CD4-positive, alpha-beta T cell treated with Interleukin-2 at 100 ng/mL for 4 hours (primary cell): ENCODE results near the gene SLC7A4.

Source experiments
- DNase-seq: peaks from one replicate; pipeline ENCODE4 v3.0.0-alpha.2; 2020; ENCODE audit warnings: low spot score

Gene SLC7A4

GRCh38 chr22:20997536-20998257 is 34.7 kb downstream of the SLC7A4 start:
- no peak for DNase-seq

- no peak for DNase-seq
Observed at GRCh38 chr22:20996598-20997535, 35.5 kb downstream of the SLC7A4 start.

GRCh38 chr22:20996031-20996410 is 36.3 kb downstream of the SLC7A4 start:
- DNase-seq = no peak

GRCh38 chr22:20995329-20996030 is 36.9 kb downstream of the SLC7A4 start:
- DNase-seq = no peak

- DNase-seq = no peak
Observed at GRCh38 chr22:20994902-20995241, 37.5 kb downstream of the SLC7A4 start.

GRCh38 chr22:20994128-20994901 is 38.0 kb downstream of the SLC7A4 start:
- DNase-seq = no peak

GRCh38 chr22:20993304-20994127 is 38.8 kb downstream of the SLC7A4 start:
- no peak for DNase-seq

GRCh38 chr22:20992456-20993303 is 39.7 kb downstream of the SLC7A4 start:
- DNase-seq = no peak

- no peak for DNase-seq
Observed at GRCh38 chr22:20992056-20992442, 40.3 kb downstream of the SLC7A4 start.

- no peak for DNase-seq
Observed at GRCh38 chr22:20991252-20992055, 40.9 kb downstream of the SLC7A4 start.

- no peak for DNase-seq
Observed at GRCh38 chr22:20990184-20991180, 41.9 kb downstream of the SLC7A4 start.

GRCh38 chr22:20989323-20990138 is 42.8 kb downstream of the SLC7A4 start:
- DNase-seq = no peak

GRCh38 chr22:20988573-20989322 is 43.6 kb downstream of the SLC7A4 start:
- DNase-seq = no peak

GRCh38 chr22:20987375-20987774 is 45.0 kb downstream of the SLC7A4 start:
- DNase-seq = no peak

- no peak for DNase-seq
Observed at GRCh38 chr22:20986365-20986764, 46.0 kb downstream of the SLC7A4 start.

- DNase-seq = no peak
Observed at GRCh38 chr22:20985720-20986119, 46.6 kb downstream of the SLC7A4 start.
